GM21381 (cell line): ENCODE data around the gene CDC42EP3.

Source experiments
- ATAC-seq: cut with Tn5 transposase; IDR thresholded peaks from one replicate; pipeline ENCODE4 v1.9.1; 2021; ENCODE audit warnings: mild to moderate bottlenecking, moderate library complexity; ENCODE audit not compliant: unreplicated experiment

Gene CDC42EP3

DNA sequence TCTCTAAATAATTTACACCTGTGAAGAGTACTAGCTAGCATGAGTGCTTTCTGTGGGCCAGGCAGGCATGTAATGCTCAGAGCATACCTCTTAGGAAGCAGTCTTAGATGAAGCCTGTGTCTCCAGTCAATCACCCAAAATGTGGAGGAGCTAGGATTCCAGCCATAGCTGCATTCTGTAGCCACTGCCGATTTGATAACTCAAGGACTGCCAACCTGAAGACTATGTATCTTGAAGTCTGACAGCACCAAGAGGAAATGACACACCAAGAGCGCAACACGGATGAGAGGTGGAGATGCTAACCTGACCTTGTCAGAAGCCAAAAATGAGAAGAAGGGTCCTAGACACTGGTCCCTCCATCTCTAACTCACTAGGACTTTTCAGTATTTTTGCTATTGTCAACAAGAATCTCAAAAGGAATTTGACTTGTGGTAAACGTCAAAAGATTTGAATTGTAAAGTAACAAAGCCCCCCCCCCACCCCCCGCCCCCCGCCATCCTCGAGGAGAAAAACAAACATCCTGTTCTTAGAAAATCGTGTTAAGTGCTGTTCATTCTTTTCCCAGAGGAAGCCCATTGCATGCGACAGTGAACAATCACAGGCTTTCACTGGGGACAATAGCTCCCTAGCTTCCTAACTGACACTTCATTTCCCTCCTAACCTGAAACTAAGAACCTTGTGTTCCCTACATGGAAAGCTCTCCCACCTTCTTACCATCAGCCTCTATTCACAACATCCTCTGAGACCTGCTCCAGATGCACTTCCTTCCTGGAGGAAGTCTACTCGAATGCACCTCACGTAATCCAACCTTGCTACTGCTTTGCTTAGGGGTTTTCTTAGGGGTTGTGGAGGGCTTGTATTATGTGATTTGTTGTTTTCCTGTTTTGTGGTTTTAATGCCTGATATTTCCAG is 14.7 kb downstream of the CDC42EP3 start:
- ATAC-seq = no peak

- peak; percentile 69 for ATAC-seq
Observed at GRCh38 chr2:37654932-37655841, 16.3 kb downstream of the CDC42EP3 start.

DNA sequence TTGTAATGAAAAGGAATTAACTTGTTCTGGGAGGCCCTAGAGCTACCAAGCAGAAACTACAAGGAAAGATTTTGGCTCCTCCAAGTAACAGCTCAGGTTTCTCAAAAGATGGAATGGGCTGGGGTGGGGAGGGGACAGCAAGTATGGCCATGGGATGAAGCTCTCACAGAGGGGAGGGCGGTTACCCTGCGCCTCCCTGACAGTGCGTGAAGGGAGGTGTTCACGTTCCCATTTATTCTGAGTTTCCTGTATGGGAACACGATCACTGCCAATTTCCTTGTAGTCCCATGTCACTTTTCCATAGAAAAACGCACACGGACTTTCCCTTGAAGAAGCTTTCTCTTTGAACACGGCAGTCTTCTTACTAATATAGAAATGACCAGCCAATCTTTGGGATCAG is 17.0 kb downstream of the CDC42EP3 start:
- no peak for ATAC-seq

DNA sequence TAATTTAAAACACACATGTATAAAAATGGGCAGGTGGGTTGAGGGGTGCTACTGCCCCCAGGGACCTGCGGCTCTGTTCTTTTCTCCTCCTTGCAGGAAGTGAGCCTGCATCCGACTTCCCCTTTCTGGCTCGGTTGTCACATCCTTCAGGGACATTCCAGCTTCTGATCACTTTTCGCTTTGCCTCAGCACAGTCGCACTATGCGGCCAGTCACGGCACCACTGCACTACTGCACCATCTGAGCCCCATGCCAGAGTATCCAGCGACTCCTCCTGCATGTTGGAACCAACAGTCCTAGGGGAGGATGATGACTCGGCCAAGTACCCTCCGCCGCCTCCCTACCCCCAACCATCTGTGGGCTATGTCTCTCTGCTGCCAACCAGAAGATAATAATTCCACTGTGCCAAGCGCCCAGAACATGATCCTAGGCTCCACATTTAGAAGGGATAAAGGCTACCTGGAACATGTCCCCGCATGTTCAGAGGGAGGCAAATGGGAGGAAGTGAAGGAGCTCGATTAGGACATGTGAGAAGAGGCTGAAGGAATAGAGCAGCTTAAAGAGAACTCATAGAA is 17.6 kb downstream of the CDC42EP3 start:
- peak; percentile 42 for ATAC-seq

DNA sequence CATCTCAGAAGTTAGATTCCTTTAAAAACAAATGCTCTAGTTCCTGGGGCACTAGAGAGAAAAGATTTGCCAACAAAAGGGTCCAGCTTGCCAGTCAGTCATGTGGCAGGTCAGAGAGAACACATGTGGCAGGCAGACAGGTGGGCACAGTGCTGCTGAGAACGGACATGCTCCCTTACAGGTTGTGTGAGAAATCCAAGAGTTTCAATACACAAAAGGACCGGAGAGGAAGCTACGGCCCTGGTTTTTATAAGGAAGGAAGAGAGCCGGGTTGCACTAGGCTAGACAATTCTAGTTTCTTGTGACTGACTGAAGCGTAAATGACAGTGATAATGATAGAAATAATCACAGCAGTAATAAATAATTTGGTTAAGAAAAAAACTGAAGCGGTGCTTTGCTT is 18.3 kb downstream of the CDC42EP3 start:
- no peak for ATAC-seq

DNA sequence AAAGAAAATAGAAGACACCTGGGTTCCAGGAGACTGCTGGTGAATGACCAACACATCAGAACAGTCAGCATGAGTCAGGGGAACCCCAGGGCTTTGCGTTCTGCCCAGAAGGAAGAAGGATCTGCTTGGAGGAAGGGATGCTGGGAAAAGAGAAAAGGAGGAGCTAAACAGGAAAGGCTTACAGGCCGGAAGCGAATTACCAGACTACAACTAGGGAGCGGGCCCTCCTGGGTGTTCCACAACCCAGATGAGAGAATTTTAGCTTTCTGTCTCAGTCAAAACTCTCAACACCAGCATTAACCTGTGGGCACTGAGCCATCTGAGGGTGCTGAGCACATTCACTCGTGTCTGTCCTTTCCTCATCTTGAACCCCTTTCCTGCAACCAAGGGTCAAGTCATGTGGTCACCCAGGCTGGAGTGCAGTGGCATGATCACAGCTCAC is 19.2 kb downstream of the CDC42EP3 start:
- ATAC-seq = no peak

- no peak for ATAC-seq
Observed at GRCh38 chr2:37650548-37651093, 20.8 kb downstream of the CDC42EP3 start.

DNA sequence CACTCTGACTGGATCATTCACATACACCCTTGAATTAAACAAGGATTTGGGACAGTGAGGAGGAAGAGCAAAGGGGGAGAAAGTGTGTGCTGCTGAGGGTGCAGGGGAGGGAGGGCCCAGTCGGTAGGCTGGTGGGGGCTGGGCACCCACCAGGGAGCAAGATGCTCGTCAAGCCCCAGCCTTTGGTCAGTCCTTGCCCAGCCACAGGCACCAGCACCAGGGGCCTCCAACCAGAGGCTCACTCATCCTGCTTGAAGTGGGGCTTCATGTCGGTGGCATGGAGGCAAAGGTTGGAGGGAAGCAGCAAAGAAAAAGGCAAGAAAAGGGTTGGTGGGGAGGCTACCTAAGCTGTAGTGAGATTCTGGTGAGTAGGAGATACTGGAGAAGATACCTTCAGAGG is 21.9 kb downstream of the CDC42EP3 start:
- ATAC-seq = no peak

DNA sequence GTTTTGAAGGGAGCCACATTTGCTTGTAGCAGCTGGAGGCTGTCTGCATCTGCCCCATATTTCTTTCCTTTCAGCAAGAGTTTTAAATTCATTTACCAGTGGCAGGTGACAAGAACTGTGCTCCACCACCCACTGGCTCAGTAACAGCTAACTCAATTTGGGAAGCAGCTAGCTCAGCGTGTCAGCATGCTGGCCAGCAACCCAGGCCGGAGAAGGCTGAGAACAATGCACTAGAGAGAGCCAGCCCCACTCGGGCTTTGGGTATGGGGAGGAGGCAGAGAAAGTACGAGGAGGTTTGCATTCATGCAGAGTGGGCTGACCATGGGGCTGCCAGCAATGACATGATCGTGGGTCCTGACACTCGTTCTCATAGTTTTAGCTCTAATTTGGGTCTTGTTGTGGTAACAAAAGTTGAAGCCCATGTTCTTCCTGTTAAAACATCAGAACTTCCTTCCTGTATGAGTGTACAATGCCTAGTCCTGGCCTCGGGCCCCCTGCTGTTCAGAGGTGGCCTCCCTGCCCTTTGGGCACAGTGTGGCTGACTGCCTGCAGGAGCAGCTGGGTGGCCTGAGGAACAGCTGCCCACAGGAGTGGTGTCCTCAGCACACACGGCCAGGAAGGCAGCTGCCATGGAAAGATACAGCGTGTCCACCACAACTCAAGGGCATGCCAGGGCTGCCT is 23.0 kb downstream of the CDC42EP3 start:
- ATAC-seq = no peak

- no peak for ATAC-seq
Observed at GRCh38 chr2:37647971-37648330, 23.5 kb downstream of the CDC42EP3 start.

DNA sequence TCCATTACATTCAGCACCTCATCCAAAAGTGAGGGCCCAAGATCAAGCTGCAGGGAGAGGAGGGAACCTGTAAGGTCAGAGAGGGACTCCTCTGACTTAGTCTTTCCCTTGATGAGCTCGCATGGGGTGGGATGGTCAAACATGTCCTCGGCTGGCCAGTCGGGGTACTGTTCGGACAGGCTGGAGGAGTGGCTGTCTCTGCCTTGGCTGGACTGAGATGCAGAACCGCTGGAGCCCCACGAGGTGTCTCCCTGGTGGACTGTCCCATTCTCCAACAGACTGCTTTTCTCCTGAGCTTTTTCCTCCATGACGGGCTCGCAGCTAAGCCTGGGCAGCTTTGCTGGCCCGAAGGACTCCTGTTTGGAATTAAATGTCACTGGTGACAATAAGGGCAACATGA is 25.6 kb downstream of the CDC42EP3 start:
- ATAC-seq = no peak

DNA sequence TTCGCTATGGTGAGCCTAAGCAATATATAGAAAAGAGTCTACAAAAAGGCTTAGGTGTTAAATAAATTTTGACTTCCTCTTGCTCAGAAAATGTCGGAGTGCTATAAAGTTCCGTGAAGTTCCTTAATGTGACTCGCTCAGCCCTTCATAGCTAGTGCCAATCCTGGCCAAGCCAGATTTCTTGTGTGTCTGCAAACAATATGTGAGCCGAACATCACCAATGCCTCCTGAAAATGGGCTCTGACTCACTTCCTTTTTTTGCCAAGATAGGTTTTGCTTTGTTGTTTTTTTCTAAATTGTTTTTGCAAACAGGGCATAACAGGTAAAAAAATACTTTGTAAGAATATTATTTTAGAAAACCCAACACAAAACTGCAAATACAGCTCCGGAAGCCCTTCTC is 26.1 kb downstream of the CDC42EP3 start:
- no peak for ATAC-seq

GRCh38 chr2:37644191-37644590 is 27.3 kb downstream of the CDC42EP3 start:
- no peak for ATAC-seq

DNA sequence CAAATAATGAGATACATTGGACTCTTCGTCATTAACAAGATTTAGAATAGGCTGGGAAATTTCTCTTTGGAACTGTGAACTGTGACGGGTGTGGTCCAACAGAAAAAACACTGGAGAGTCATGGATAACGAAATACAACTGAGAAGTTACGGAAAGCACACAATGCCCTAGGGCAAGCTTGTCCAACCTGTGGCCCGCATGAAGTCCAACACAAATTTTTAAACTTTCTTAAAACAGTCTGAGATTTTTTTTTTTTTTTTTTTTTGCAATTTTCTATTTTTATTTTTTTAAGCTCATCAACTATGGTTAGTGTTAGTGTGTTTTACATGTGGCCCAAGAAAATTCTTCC is 27.7 kb downstream of the CDC42EP3 start:
- no peak for ATAC-seq

DNA sequence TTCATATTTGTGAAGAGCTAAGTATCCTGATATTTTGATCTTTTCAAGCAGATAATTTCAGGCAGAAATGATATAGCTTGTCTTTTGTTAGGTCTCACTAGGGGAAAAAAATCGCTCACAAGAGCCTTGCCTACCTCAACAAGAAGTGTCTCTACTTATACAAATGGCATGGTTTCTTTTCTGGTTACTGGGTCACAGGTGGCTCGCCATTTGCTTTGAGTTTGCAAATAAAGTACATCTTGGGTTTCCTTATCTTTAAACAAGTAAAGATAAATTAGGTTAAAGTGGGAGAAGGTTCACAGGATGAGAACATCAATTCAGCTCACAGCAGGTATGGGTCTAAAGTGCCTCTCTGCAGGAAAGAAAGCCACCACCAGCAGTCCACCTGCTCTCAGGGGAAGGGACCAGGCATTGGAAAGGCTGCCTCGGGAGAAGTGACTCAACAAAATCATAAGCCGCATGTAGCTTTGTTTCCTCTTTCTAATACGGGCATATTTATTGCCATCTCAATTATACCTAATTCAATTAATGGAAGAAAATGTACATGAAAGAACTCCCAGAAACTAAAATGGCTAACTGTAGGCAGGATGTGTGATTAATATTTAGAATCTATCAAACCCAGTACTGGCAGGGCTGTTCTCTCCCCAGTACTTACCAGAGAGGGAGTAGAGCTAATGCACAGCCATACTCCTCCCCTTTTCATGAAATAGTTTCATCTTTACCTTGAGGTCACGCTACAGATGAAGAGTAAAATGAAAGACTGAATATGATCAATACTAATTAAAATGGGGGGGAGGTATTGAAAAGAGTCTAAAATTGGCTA is 28.3 kb downstream of the CDC42EP3 start:
- no peak for ATAC-seq

- ATAC-seq = no peak
Observed at GRCh38 chr2:37641582-37642171, 29.8 kb downstream of the CDC42EP3 start.

GRCh38 chr2:37639631-37640030 is 31.8 kb downstream of the CDC42EP3 start:
- no peak for ATAC-seq

GRCh38 chr2:37638973-37639372 is 32.5 kb downstream of the CDC42EP3 start:
- ATAC-seq = no peak

DNA sequence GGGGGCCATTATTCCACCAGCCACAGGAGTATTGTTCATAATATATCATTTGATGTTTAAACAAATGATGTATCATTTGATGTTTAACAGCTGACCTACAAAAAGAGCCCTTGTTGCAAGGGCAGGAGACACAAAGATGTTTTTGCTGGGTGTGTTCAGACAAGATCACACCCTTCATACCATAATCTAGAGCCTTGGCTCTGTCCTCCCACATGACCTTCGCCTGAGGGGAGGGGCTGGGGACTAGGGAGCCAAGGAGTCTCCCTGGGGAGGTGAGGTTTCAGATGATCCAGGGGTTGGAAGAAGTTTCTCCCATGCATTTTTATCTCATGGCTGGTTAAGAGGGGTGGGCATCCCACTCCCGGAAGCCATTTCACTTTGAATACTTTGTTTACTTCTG is 33.5 kb downstream of the CDC42EP3 start:
- ATAC-seq = no peak
